ENCODE results near the gene CXADR.

The CXADR gene

GRCh38 chr21:17575076-17575475 lies 62.2 kb downstream of the CXADR start:
- H3K36me3 ChIP-seq (ENCODE audit: control insufficient read depth, insufficient read depth, low read length), result no peaks in the 10 kb centered on the region
- H3K27me3 ChIP-seq (ENCODE audit: control insufficient read depth, insufficient read depth, low read length), result no peaks in the 10 kb centered on the region
- no peaks in the 10 kb centered on the region for H3K4me1 ChIP-seq
- no peak overlapping the region for H3K4me2 ChIP-seq (ENCODE audit: low read length)
- H3K79me2 ChIP-seq, result no peaks in the 10 kb centered on the region
- no peak overlapping the region for H3K27ac ChIP-seq
- H3K9me3 ChIP-seq (ENCODE audit: control insufficient read depth, low read length), result no peaks in the 10 kb centered on the region
- H3K9ac ChIP-seq, result no peak overlapping the region
- no peak overlapping the region for H2AFZ ChIP-seq
- H3K4me3 ChIP-seq (ENCODE audit: low read depth, low read length), result no peak overlapping the region
- TF ChIP-seq CTCF (IDR thresholded peaks at IDR 0.05), result no peak

GRCh38 chr21:17576080-17576835 lies 63.4 kb downstream of the CXADR start:
- H3K4me2 ChIP-seq (ENCODE audit: low read length), result no peak overlapping the region
- H3K27me3 ChIP-seq (ENCODE audit: control insufficient read depth, insufficient read depth, low read length), result no peaks in the 10 kb centered on the region
- H3K9me3 ChIP-seq (ENCODE audit: control insufficient read depth, low read length), result no peaks in the 10 kb centered on the region
- no peaks in the 10 kb centered on the region for H3K36me3 ChIP-seq (ENCODE audit: control insufficient read depth, insufficient read depth, low read length)
- H3K79me2 ChIP-seq, result no peaks in the 10 kb centered on the region
- no peak for TF ChIP-seq CTCF (IDR thresholded peaks at IDR 0.05)
- no peak overlapping the region for H3K9ac ChIP-seq
- H3K4me3 ChIP-seq (ENCODE audit: low read depth, low read length), result no peak overlapping the region
- no peak overlapping the region for H3K27ac ChIP-seq
- no peaks in the 10 kb centered on the region for H3K4me1 ChIP-seq
- no peak overlapping the region for H2AFZ ChIP-seq

- Histone ChIP-seq H3K9ac (no peak overlapping the region), H3K36me3 (ENCODE audit: control insufficient read depth, insufficient read depth, low read length) (no peaks in the 10 kb centered on the region), H3K9me3 (ENCODE audit: control insufficient read depth, low read length) (no peaks in the 10 kb centered on the region), H3K79me2 (no peaks in the 10 kb centered on the region), H3K4me2 (ENCODE audit: low read length) (no peak overlapping the region), H3K4me3 (ENCODE audit: low read depth, low read length) (no peak overlapping the region), H3K27ac (no peak overlapping the region), H3K4me1 (no peaks in the 10 kb centered on the region), H2AFZ (no peak overlapping the region), H3K27me3 (ENCODE audit: control insufficient read depth, insufficient read depth, low read length) (no peaks in the 10 kb centered on the region)
- no peak for TF ChIP-seq CTCF (IDR thresholded peaks at IDR 0.05)
These were observed 64.9 kb downstream of the CXADR start for GRCh38 chr21:17577701-17578100.

GRCh38 chr21:17578162-17578561 lies 65.3 kb downstream of the CXADR start:
- Histone ChIP-seq H3K36me3 (ENCODE audit: control insufficient read depth, insufficient read depth, low read length) (no peaks in the 10 kb centered on the region), H3K27me3 (ENCODE audit: control insufficient read depth, insufficient read depth, low read length) (no peaks in the 10 kb centered on the region), H3K4me3 (ENCODE audit: low read depth, low read length) (no peak overlapping the region), H3K9ac (no peak overlapping the region), H3K27ac (no peak overlapping the region), H3K4me2 (ENCODE audit: low read length) (no peak overlapping the region), H3K4me1 (no peaks in the 10 kb centered on the region), H2AFZ (no peak overlapping the region), H3K9me3 (ENCODE audit: control insufficient read depth, low read length) (no peaks in the 10 kb centered on the region), H3K79me2 (no peaks in the 10 kb centered on the region)
- TF ChIP-seq CTCF (IDR thresholded peaks at IDR 0.05), result no peak

- H3K4me2 ChIP-seq (ENCODE audit: low read length), result no peak overlapping the region
- H3K36me3 ChIP-seq (ENCODE audit: control insufficient read depth, insufficient read depth, low read length), result no peaks in the 10 kb centered on the region
- no peak overlapping the region for H3K27ac ChIP-seq
- H3K9ac ChIP-seq, result no peak overlapping the region
- H3K4me1 ChIP-seq, result no peaks in the 10 kb centered on the region
- H3K4me3 ChIP-seq (ENCODE audit: low read depth, low read length), result no peak overlapping the region
- H3K79me2 ChIP-seq, result no peaks in the 10 kb centered on the region
- no peaks in the 10 kb centered on the region for H3K27me3 ChIP-seq (ENCODE audit: control insufficient read depth, insufficient read depth, low read length)
- H2AFZ ChIP-seq, result no peak overlapping the region
- TF ChIP-seq CTCF (IDR thresholded peaks at IDR 0.05), result no peak
- no peaks in the 10 kb centered on the region for H3K9me3 ChIP-seq (ENCODE audit: control insufficient read depth, low read length)
These were observed 66.0 kb downstream of the CXADR start for GRCh38 chr21:17578876-17579275.
